Endometrium (tissue), 2 donors: Measurements from ENCODE around the gene PHLDB1.
"Not testable (repeated sequence)": the region's sequence is repeated elsewhere in the genome, so short reads cannot be mapped to it uniquely, and the experiment has no call there.

Source experiments
- FAIRE-seq: peaks from 2 replicates; lab custom pipeline; 2012; peaks lifted over from hg19 to GRCh38; lab: Jason Lieb, UNC
- donor health status: control.
- donor health status: control.

Gene PHLDB1

DNA sequence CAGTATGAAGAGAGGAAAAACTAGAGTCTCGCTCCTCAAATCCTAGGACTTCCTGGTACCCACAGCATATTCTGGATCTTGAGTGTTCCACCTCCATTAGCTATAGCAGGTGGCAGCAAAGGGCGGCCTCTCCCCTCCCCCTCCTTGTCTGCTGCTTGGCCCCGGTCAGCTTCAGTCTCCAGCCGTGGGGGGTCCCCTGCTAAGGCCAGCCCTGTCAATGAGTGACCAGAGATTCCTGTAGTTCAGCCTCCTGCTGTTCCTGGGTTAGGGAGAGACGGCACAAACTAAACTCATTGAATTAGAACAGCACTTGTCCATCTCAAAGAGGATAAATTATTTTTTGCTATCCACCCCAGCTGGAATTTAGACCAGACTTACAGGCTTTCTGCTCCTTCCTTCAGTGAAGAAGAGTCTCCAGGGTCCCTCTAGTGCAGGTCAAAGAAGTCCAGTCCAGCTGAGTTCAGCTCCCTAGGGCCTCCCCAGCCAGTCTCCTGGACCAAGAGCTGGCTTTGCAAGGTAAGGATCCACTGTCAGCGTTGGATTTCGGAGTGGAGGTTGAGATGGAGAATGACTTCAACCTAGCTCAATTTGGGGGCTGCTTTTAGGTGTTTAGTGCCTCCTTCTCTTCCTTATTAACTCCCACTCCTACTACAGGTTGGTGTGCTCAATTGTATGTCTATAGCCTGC lies 1.1 kb upstream of the PHLDB1 start:
- FAIRE-seq, result no peak

DNA sequence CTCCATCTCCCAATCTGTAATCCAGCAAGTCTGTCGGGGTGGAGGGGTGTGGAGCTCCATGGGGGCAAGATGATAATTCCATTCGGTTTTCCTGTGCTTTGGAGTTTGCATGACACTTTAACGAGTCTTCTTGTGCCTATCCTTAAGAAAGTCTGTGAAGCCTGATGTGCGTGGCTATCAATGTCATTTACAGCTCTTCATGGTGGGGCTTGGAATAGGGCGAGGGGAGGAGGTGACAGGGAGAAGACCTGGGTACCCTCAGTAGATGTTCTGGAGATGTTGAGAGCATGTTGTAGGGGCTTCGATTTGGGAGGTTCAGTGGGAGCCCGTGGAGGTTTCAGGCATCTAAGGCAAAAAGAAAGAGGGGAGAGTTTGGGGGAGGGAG lies 579 bp upstream of the PHLDB1 start:
- FAIRE-seq, result no peak

DNA sequence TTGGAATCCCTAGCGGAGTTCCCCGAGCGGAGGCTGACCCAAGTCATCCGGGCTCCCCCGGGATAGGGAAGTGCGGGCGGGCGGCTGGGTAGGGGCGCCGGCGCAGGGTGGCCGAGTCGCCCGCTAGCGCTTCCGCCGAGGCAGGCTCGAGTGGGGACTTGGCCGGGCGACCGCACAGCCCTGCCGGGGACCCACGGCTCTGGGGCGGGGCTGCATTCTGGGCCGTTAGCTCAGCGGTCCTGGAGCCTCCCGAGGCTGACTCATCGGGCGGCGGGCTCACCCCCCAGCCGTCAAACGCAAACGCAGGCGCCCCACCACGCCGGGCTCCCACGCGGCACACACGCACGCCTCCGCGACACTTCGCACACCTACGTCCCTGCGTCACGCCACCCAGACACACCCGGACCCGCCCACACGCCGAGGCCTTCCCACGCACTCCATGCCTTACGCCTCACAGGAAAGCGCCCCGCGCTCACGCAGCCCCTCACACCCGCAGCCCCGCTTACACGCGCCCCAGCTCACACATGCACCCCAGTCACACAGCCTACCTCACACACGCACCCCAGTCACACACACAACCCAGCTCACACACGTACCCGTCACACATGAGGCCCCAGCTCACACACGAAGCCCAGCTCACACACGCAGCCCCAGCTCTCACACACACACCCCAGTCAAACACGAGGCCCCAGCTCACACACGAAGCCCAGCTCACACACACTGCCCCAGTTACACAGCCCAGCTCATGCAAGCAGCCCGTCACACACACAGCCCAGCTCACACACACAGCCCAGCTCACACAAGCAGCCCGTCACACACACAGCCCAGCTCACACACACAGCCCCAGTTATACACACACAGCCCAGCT lies 1.2 kb downstream of the PHLDB1 start:
- FAIRE-seq, result no peak

DNA sequence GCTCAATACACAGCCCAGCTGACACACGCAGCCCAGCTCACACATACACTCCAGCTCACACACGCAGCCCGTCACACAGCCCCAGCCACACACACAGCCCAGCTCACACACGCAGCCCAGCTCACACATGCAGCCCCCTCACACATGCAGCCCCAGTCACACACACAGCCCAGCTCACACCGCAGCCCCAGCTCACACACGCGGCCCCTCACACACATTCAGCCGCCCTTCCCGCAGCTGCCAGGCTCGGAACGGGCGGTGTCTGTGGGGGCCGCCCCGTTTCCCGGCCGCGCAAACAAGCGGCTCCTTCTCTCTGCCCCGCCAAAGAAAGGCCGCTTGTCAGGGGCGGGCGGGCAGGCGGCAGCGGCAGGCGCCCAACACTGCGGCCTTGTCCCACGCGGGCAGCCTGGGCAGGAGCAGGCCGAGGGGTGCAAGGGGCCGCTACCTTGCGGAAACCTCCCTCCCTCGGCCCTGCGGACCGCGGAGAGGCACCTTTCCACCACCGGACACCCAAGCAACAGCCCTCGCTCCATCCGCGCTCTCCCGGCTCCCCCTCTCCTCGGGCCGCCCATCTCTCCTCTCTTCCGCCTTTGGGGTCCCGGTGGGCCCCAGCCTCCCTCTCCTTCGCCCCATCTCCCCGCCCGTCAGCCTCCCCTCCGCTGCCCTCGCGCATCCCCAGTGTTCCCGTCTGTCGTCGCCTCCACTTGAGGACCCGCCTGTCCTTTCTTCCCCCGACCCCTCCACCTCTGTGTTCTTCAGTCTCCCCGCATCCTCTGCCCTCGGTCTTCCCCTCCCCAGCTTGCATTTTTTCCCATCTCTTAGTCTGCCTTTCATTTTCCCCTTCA lies 2.2 kb downstream of the PHLDB1 start:
- FAIRE-seq, result no peak

DNA sequence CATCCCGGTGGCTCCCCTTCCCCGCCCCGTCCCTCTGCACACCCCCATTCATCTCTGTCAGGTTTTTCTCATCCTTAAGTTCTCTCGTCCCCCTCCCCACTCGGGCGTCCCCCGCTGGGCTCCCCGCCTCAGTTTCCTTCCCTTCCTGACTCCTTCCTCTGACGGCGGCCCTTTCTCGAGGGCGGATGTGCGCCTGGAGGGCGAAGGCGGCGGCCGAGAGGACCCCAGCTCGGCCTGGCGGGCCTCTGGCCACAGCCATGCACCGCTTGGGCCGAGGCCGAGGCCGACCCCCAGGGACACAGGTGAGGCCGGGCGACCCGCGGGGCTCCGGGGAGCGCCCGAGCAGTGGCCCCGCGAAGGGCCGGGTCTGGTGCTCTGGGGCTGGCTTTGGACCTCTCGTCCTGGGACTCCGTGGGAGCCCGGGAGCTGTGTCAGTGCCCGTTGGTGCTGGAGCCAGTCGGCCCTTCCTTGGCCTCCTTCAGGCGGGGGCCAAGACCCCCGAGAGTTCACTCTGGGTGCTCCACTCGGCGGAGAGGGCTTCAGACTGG lies 2.9 kb downstream of the PHLDB1 start:
- no peak for FAIRE-seq

DNA sequence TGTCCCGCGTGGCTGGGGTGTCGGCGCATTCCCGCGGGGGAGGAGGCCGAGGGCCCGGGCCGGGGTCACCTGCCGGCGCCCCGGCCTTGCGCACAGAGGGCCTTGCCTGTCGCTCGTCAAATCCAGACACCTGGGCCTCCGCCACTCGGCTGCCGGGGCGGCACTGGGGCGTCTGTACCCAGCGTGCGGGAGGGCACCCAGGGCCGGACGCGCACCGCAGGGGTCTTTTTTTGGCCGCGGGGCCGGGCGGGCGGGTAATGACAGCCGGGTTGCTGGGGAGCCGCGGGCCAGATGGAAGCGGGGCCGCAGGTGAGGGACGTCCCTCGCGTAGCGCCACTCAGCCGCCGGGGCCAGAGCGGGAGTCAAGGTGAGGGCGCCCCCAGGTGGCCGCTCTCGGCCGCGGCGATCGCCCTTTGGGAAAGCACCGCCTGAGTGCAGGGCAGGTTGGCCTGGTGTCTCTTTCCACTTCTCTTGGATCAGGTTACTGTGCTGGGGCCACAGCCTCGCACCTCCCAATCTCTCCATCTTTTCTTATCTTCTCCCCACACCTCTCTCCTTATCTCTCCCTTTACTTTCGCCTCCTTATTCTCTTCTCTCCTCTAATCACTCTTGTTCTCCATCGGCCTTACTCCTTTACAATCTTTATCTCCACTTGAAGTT lies 3.5 kb downstream of the PHLDB1 start:
- FAIRE-seq, result no peak

DNA sequence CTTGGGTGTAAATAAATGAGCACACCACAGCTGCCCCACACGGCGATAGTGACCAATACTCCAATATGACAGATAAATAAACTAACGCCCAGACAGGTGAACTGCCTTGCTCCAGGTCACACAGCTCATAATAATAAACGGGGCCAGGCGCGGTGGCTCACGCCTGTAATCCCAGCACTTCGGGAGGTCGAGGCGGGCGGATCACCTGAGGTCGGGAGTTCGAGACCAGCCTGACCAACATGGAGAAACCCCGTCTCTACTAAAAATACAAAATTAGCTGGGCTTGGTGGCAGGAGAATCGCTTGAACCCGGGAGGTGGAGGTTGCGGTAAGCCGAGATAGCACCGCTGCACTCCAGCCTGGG lies 4.0 kb downstream of the PHLDB1 start:
- FAIRE-seq, result not testable (repeated sequence)

DNA sequence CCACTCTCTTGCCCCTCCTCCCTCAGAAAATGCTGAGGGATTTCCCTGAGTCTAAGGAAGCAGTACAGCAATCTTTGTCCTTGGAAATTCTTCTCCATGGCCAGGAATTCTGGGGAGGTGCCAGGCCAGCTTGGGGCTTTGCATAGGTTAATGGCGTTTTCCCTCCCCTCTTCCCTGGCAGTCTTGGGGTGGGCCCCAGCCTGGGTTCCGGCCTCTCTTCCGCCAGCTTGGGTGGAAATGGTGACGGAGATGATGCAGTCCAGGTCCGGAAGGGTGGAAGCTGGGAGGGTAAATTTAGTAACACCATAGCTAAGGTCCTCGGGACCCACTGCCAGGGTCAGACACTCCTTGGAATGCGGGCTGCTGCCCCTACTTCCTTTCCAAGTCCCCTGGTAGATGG lies 5.0 kb downstream of the PHLDB1 start:
- FAIRE-seq, result no peak

DNA sequence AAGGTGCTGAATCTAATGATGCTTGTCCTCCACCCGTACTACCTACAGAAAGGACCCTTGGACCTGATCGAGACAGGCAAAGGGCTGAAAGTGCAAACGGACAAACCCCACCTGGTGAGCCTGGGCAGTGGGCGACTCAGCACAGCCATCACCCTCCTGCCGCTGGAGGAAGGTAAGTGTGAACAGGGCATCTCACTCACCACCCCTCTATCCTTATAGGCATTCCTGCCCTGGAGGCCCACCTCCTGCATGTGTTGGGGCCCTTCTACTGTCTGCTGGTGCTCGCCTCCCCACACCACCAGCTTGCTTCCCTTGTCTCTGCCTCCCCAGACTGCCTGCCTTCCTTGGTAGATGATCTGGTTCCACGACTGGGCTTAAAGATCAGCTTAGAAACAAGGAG lies 7.1 kb downstream of the PHLDB1 start:
- no peak for FAIRE-seq

DNA sequence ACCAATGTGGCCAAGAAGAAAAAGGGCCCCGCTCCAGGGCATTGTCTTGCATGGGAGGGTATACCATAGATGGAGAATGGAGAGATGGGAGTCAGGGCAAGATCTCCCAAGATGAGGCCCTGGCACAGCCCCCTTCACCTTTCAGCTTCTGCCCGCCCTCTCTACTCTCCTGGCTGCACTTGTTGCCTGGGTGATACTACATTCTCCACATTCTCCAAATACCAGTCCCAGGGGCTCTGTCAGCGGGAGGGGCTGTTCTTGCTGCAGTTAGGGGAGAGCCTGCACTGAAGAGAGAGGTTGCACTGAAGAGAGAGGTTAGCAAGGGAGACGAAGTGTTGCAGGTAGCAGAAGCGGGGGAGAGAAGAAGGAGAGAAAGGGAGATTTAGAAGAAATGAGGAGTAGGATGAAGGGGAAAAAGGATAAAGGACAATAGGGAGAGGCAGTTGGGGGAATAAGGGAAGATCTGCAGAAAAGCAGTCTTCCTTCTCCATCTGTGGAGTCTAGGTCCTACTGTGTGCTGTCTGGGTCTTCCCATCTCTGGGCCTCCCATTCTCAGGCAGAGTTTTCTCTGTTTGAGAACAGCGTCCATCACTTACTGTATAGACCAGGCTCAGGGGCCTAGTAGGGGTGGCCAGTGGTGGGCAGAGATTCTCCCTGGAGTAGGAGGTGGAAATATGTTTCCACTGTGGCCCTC lies 8.0 kb downstream of the PHLDB1 start:
- no peak for FAIRE-seq

DNA sequence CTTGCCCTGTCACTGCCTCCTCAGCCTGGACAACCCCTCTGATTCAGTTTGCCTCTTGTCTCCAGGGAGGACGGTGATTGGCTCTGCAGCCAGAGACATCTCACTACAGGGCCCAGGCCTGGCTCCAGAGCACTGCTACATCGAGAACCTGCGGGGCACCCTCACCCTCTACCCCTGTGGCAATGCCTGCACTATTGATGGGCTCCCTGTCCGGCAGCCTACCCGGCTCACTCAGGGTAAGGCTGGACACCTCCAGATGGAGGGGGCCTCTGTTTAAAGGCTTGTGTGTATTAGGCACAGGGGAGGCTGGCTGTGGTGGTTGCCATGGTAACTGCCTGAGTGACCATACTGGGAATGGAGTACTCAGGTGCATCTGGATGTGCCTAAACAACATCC lies 8.6 kb downstream of the PHLDB1 start:
- no peak for FAIRE-seq

DNA sequence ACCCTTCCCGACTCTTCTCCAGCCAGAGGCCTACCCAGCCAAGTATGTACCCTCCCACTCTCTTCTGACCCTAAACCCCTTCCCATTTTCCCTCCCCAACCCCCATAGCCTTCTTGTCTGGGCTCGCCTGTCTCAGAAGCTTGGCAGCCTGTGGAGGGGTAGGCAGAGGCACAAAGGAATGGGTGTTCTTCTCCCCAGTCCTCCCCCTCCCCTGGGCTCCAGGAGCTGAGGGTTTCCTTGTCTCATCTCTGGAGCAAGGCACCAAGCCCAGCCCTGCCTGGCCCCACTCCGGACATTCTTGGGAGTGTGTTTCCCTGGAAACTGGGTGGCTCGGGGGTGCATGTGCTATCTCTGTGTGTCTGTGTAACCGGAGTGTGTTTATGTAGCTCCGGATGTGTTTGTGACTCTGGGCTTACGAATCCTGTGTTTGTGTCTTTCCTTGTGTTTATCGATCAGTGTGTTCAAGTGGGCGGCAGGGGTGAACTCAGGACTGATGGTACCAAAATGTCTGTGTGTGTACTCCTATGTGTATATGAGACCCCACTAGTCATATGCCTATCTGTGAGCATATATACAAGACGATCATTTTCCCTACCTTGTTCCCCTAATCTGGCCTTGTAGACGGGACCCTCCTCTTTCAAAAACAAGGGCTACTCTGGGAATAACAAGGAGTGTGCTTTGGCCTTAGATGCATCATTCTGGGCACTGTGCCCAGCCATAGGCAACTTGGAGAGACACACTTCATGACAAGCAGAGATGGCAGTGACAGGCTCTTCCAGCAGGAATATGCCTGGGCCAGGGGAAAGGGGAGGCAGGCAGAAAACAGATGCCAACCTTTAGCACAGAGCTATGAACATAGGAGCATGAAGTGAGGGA lies 10.9 kb downstream of the PHLDB1 start:
- no peak for FAIRE-seq

DNA sequence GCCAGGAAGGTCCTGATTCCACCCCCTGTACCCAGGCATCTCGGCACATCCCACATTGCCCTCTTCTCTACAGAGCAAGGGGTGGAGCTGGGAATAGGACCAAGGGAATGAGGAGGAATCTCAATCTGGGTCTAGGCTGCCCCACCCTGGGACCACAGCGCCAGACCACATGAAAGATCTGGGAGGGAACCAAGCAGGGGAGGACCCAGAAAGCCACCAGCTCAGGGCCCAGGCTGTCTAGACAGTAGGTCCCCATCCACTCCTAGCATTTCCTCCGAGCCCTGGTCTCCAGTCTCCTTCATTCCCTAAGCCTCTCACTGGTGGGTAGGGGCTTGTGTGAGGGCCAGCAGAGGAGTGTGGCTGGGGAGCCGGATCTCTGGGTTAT lies 11.6 kb downstream of the PHLDB1 start:
- FAIRE-seq, result no peak

DNA sequence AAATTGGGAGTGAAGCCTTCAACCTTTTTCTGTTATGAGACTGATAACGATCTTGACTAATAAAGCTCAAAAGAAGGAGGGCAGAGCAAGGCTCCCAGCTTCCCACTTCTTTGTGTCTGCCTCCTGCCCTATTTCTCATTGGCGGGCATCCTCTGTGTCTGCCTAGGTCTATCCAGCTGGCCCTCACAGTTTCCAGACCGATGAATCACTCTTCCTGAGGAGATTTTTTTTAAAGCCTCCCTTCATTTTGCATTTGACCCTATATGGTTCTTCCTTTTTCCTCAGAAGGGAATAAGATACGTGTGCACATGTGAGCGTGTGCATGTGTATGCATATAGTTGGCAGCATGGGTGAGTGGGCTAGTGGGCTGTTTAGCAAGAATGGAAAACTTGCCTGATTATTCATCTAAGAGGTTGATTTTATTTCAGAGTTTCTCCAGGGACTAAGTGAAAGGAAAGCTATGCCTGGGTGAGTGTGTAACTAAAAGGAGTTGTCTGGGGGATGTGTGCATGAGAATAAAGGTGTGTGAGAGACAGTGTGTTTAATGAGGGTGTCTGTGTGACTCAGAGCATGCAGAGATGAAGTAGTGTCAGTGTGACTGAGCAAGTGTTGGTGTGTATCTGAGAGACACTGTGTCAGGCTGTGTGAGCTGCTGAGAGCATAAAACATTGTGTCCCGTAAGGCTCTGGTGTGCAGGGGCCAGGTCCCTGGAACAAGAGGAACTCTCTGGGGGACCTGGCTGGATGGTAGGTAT lies 12.2 kb downstream of the PHLDB1 start:
- no peak for FAIRE-seq

DNA sequence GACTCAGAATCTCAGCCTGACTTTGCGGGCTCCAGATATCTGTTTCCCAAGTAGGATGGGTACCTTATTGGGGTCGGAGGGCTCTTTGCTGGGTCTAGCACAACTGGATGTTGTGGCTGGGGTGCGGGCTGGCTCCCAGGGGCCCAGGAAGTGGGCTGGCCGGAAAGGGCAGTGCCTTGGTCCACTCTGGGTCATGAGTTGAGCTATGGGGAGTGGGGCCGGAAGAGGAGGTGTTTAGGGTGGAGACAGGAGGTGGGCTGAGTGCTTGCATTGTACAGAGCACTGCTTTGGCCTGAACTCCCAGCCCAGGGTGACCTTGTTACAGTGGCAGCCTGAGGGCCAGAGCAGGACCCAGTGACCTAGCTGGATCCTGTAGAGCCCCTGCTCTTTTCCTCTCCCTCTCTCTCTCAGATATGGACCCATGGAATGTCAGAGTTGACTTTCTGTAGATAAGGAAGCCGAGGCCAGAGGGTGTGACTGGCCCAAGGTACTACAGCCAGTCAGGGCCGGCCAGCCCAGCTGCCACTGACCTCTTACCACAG lies 13.2 kb downstream of the PHLDB1 start:
- no peak for FAIRE-seq

DNA sequence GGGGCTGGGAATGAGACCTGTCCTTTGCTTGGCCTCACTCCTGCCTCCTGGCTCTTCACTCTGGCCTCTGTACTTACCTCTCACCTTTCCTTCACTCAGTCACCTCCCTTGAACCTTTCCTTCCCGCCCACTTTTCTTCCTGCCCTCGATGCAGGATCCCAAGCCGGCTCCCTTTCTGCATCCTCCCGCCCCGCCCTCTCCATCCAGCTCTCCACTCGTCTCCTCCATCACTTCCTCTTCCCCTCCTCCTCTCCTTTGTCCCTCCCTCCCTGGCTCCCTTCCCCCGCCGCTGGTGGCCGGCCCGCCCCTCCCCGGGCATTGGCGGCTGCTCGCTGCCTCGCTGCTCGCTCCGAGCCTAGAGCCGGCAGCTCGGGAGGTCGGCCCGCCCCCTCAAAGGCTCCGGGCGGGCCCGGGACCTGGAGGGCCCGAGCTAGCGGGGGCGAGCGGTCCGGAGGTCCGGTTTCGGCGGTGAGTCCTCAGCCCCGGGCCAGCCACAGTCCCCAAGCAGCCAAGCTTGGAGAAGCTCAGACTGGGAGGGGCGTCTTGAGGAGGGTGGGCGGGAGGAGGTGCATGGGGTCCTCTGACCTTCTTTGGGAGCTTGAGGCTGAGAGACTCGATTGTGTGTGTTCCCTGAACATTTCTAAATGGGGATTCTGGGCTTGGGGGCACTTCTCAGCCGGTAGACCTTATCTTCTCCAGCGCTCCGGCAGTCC lies 13.8 kb downstream of the PHLDB1 start:
- no peak for FAIRE-seq

DNA sequence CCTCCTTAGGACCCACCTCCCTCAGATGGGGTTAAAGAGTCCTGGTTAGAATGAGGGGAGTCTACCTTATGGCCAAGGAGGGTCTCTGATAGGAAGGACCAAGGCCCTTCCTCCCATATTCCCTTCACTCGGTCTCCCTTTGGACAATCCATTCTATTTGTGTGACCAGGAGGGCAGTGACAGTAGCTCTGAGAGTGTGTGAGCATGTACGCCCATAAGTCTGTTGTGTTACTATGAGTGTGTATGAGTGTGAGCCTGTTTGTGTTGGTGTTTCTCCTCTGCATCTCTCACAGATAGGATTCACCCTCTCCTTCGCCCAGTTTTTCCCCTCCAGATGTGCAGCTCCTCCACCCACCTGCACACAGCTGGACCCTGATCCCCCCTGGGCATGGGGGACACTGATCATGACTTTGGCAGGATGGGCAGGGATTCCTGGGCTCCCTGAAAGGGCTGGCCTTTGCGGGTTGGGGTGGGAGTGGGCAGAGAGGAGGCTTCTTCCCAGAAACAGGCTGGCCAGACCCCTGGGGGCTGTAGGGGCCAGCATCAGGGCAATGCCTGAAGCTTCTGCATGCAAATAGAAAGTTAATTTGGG lies 14.5 kb downstream of the PHLDB1 start:
- no peak for FAIRE-seq
